OCI-LY3 (cell line): Measurements from ENCODE around the gene ST8SIA4.
"Not testable (repeated sequence)": the region's sequence is repeated elsewhere in the genome, so short reads cannot be mapped to it uniquely, and the experiment has no call there.

Source experiments
- CTCF ChIP-seq: fragments of 200-600, 300-600 bp; sonication (generic); IDR thresholded peaks from 2 replicates; pipeline ENCODE4 v1.5.1; 2014; ENCODE audit warnings: antibody characterized with exemption, low read length, low read depth
- EZH2phosphoT487 ChIP-seq: fragments of 200-600 bp; shearing (Covaris generic); IDR thresholded peaks from 2 replicates; pipeline ENCODE4 v1.6.1; 2018; ENCODE audit warnings: antibody characterized with exemption, mixed run types, low read depth

- TF ChIP-seq CTCF, EZH2phosphoT487: not testable (repeated sequence)
Observed at GRCh38 chr5:100785536-100785935, 117.5 kb downstream of the ST8SIA4 start.
